Activated T-cell treated with anti-CD3 and anti-CD28 coated beads for 1 hour (primary cell): ENCODE results near the gene FHIT.
"Not testable (repeated sequence)": the region's sequence is repeated elsewhere in the genome, so short reads cannot be mapped to it uniquely, and the experiment has no call there.

Source experiments
- DNase-seq: peaks from one replicate; pipeline ENCODE4 v3.0.0-alpha.2; 2020; ENCODE audit warnings: low read depth

The FHIT gene

GRCh38 chr3:59829527-59829926 is 1421.7 kb downstream of the FHIT start:
- DNase-seq = no peak

GRCh38 chr3:59824876-59825275 is 1426.4 kb downstream of the FHIT start:
- DNase-seq = no peak

GRCh38 chr3:59821274-59821673 is 1430.0 kb downstream of the FHIT start:
- DNase-seq = no peak

GRCh38 chr3:59820352-59820934 is 1430.8 kb downstream of the FHIT start:
- no peak for DNase-seq

- DNase-seq = no peak
Observed at GRCh38 chr3:59818919-59819300, 1432.3 kb downstream of the FHIT start.

GRCh38 chr3:59818033-59818918 is 1433.0 kb downstream of the FHIT start:
- no peak for DNase-seq

- no peak for DNase-seq
Observed at GRCh38 chr3:59817511-59817910, 1433.7 kb downstream of the FHIT start.

- no peak for DNase-seq
Observed at GRCh38 chr3:59816312-59816711, 1434.9 kb downstream of the FHIT start.

GRCh38 chr3:59813148-59813538 is 1438.1 kb downstream of the FHIT start:
- no peak for DNase-seq

GRCh38 chr3:59812237-59813147 is 1438.8 kb downstream of the FHIT start:
- no peak for DNase-seq

GRCh38 chr3:59811160-59811559 is 1440.1 kb downstream of the FHIT start:
- DNase-seq = no peak

- DNase-seq = no peak
Observed at GRCh38 chr3:59810606-59811005, 1440.6 kb downstream of the FHIT start.

GRCh38 chr3:59809710-59810444 is 1441.4 kb downstream of the FHIT start:
- DNase-seq = no peak

GRCh38 chr3:59809016-59809415 is 1442.2 kb downstream of the FHIT start:
- DNase-seq = no peak

GRCh38 chr3:59808446-59808845 is 1442.8 kb downstream of the FHIT start:
- DNase-seq = no peak

- no peak for DNase-seq
Observed at GRCh38 chr3:59803268-59803667, 1448.0 kb downstream of the FHIT start.

GRCh38 chr3:59802453-59802852 is 1448.8 kb downstream of the FHIT start:
- DNase-seq = not testable (repeated sequence)

GRCh38 chr3:59802045-59802444 is 1449.2 kb downstream of the FHIT start:
- no peak for DNase-seq

- no peak for DNase-seq
Observed at GRCh38 chr3:59800481-59800880, 1450.8 kb downstream of the FHIT start.

GRCh38 chr3:59798372-59799086 is 1452.7 kb downstream of the FHIT start:
- no peak for DNase-seq

- DNase-seq = no peak
Observed at GRCh38 chr3:59797533-59797932, 1453.7 kb downstream of the FHIT start.
